Prostate gland (tissue), 2 donors: ENCODE data around the gene RHOT2.

Experiments
- POLR2A ChIP-seq: fragments of 450-650 bp; IDR thresholded peaks from one replicate; pipeline ENCODE4 v1.6.1; 2016; ENCODE audit warnings: antibody characterized with exemption, mild to moderate bottlenecking
- TF ChIP-seq, protein P1 (sequence below), 4 experiments: fragments of 200-600 bp in 2 of 4; fragments of 450-650 bp in 2 of 4; sonication (generic) in 2 of 4; IDR thresholded peaks; 1 replicate in 3 of 4; 2 replicates in 1 of 4; pipeline ENCODE4 v1.5.1; 2016 to 2019; ENCODE audit warnings: antibody characterized with exemption in 4 of 4, mild to moderate bottlenecking in 2 of 4, moderate library complexity in 2 of 4

DNA sequence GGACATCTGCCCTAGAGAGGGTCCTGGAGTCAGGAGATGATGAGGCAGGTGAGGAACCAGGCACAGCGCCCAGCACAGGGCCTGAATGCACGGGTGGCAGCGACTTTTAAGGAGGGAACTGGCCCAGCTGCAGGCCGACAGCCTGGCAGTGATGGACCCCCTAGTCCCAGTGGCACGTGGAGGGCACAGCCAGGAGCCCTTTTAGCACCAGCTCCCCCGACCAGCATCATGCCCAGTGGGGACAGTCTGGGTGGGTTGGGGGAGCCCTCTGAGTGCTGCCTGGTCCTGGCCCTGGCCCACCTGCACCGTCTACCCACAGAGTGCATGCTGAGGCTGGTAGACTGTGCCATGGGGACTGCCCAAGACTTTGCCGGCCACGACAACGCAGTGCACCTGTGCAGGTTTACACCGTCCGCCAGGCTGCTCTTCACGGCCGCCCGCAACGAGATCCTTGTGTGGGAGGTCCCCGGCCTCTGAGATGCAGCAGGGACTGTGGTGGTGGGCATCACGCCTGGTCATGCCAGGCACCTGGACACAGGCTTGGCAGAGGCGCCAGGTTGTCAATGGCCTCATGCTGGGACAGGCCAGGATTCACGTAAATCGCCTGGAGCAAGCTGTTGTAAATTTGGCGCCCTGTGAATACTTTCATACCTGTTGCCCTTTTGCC is 686 bp upstream of the RHOT2 start:
- TF ChIP-seq, protein P1, sequence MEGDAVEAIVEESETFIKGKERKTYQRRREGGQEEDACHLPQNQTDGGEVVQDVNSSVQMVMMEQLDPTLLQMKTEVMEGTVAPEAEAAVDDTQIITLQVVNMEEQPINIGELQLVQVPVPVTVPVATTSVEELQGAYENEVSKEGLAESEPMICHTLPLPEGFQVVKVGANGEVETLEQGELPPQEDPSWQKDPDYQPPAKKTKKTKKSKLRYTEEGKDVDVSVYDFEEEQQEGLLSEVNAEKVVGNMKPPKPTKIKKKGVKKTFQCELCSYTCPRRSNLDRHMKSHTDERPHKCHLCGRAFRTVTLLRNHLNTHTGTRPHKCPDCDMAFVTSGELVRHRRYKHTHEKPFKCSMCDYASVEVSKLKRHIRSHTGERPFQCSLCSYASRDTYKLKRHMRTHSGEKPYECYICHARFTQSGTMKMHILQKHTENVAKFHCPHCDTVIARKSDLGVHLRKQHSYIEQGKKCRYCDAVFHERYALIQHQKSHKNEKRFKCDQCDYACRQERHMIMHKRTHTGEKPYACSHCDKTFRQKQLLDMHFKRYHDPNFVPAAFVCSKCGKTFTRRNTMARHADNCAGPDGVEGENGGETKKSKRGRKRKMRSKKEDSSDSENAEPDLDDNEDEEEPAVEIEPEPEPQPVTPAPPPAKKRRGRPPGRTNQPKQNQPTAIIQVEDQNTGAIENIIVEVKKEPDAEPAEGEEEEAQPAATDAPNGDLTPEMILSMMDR (IDR thresholded peaks at IDR 0.05): no peak
- TF ChIP-seq POLR2A: no peak
